Spinal cord (tissue), 10 donors: ENCODE measurements around the gene THAP6. TPM values are rescaled to one million over a fixed set of nuclear protein-coding genes. Genes with fewer than 3 reads are reported as not detected.
"Not testable (repeated sequence)": the region's sequence is repeated elsewhere in the genome, so short reads cannot be mapped to it uniquely, and the experiment has no call there.

Source experiments
- DNase-seq, 6 donors: peaks; one replicate each; pipeline versions ENCODE4 v3.0.0 to v3.0.0-alpha.2; 2013 to 2015; ENCODE audit warnings: low spot score in 6 of 6, low read depth in 4 of 6
- H3K27ac ChIP-seq: one replicate; pipeline ENCODE4 v1.5.1; 2013; ENCODE audit warnings: low read depth, low read length, control low read depth
- H3K27me3 ChIP-seq: one replicate; pipeline ENCODE4 v1.6.1; 2013; ENCODE audit warnings: low read length; ENCODE audit not compliant: control insufficient read depth, insufficient read depth
- H3K36me3 ChIP-seq: one replicate; pipeline ENCODE4 v1.6.1; 2013; ENCODE audit warnings: low read length; ENCODE audit not compliant: control insufficient read depth, insufficient read depth
- H3K4me1 ChIP-seq: one replicate; pipeline ENCODE4 v1.6.1; 2013; ENCODE audit warnings: low read length; ENCODE audit not compliant: control insufficient read depth, insufficient read depth
- H3K4me3 ChIP-seq: one replicate; pipeline ENCODE4 v1.5.1; 2013; ENCODE audit warnings: low read depth, low read length, control low read depth
- H3K9me3 ChIP-seq: one replicate; pipeline ENCODE4 v1.6.1; 2013; ENCODE audit warnings: low read length; ENCODE audit not compliant: control insufficient read depth, insufficient read depth
- WGBS: methylation state at CpG from one replicate; pipeline ENCODE4 v1.1.5; 2013; ENCODE audit warnings: missing lambda C conversion rate; ENCODE audit not compliant: insufficient coverage; 5-methylcytosine and 5-hydroxymethylcytosine counted together
- polyA plus RNA-seq, 2 donors: library from polyadenylated mRNA; unstranded; fragments of 120-200 nt; gene quantifications; one replicate each; pipeline ENCODE4 v1.2.1, GENCODE V29; 2013; ENCODE audit not compliant: insufficient read length in 2 of 2
- total RNA-seq, 2 donors: library from RNA; depleted of rRNA in 1 of 2; stranded (reverse); fragments of 120-200 nt in 1 of 2; fragments of >200 nt in 1 of 2; gene quantifications; one replicate each; pipeline versions ENCODE4 v1.2.3 to v1.2.4, GENCODE V29; 2013 to 2014
- donor health status: healthy.

THAP6 gene
- total and polyA plus RNA-seq, 4 donors, result 17.8 to 21.5 (median 20.8) TPM

DNA sequence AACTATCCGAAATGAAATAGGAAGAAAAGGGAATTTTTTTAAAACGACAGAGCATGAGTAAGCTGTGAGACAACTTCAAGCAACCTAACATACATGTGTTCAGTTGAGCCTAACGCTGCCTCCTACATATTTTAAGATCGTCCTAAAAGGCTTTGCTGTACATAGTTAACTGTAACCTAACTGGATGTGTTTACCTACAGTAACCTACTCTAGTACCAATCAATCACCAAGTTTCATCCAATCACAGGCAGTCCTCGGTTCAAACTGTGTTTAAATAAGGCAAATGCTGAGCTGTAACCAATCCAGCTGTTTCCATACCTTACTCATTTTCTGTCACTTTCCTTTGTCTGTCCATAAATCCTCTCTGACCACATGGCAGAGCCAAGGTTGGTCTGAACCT lies 17.1 kb upstream of the THAP6 start:
- peaks cover 6% of the 10 kb centered on the region for H3K36me3 ChIP-seq
- peaks cover 2% of the 10 kb centered on the region for H3K9me3 ChIP-seq
- WGBS, result 88% methylated on average over 1 of the region's 5 CpGs
- no peaks in the 10 kb centered on the region for H3K27me3 ChIP-seq
- H3K4me3 ChIP-seq, result no peak overlapping the region
- DNase-seq, result no peak
- H3K27ac ChIP-seq, result no peak overlapping the region
- no peaks in the 10 kb centered on the region for H3K4me1 ChIP-seq

DNA sequence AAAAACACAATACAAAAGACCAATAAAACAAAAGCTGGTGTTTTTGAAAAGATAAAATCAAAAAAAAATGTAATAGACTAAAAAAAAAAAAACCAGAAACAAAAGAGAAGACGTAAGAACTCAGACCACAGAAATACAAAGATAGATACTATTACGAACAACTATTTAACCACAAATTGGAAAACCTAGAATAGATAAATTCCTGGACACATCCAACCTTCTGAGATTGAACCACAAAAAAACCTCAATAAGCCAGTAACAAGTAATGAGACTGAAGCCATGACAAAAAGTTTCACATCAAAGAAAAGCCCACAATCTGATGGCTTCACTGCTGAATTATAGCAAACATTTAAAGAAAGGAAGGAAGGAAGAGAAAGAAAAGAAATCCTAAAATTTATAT lies 16.2 kb upstream of the THAP6 start:
- no peaks in the 10 kb centered on the region for H3K27me3 ChIP-seq
- no peak for DNase-seq
- H3K27ac ChIP-seq, result no peak overlapping the region
- peaks cover 2% of the 10 kb centered on the region for H3K9me3 ChIP-seq
- H3K36me3 ChIP-seq, result peaks cover 8% of the 10 kb centered on the region
- no peaks in the 10 kb centered on the region for H3K4me1 ChIP-seq
- no CpG with 5 or more reads among the region's 2 CpGs for WGBS
- H3K4me3 ChIP-seq, result no peak overlapping the region

DNA sequence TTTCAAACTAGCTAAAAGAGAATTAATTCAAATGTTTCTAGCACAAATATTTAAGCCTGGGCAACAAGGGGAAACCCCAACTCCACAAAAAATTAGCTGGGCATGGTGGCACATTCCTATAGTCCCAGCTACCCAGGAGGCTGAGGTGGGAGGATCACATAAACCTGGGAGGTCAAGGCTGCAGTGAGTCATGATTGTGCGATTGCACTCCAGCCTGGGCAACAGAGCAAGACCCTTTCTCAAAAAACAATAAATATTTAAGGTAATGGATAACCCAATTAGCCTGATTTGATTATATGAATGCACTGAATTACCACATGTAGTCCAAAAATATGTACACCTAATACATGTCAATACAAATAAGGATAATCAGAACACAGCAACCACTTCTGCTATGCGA lies 14.4 kb upstream of the THAP6 start:
- no peak for DNase-seq
- WGBS, result no CpG with 5 or more reads among the region's 2 CpGs
- no peaks in the 10 kb centered on the region for H3K4me1 ChIP-seq
- peaks cover 2% of the 10 kb centered on the region for H3K9me3 ChIP-seq
- H3K27me3 ChIP-seq, result no peaks in the 10 kb centered on the region
- H3K27ac ChIP-seq, result no peak overlapping the region
- H3K4me3 ChIP-seq, result no peak overlapping the region
- peaks cover 10% of the 10 kb centered on the region for H3K36me3 ChIP-seq

DNA sequence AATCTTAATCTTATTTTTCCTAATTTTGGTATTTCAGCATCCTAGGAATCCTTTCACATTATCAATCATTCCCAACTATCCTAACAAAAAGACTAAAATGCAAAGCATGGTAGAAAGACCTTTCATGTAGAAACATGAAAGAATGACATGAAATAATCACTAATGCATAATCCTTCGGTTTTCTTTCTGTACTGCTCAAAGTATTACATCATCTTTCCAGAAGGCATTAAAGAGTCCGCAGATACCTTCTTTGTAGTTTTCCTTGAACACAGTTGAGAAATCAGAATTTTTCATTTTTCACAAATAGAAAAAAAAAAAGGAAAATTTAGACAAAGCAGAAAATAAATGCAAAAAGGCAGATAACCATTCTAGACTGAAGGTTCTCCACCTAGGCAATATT lies 11.6 kb upstream of the THAP6 start:
- Histone ChIP-seq H3K4me3 (no peak overlapping the region), H3K36me3 (peaks cover 10% of the 10 kb centered on the region), H3K4me1 (no peaks in the 10 kb centered on the region), H3K27me3 (no peaks in the 10 kb centered on the region), H3K9me3 (peaks cover 2% of the 10 kb centered on the region), H3K27ac (no peak overlapping the region)
- DNase-seq, result no peak
- WGBS, result no CpG with 5 or more reads among the region's 2 CpGs

DNA sequence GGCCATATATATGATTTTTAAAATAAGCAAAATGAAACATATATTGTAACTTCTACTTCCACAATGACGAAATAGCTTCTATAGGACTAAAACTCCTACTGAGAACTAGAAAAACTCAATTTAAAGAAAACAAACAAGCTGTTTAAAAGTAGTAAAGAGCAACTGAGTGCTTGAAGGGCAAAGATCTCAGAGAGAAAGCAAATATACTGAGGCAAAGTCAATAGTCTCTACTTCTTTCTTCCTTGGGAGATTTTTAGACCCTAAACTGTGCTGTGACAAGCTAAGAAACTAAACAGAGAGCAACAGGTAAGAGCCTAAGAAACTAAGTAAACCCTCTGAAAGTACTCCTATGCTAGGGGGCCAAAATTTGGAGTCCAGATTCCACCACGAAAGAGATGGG lies 8.6 kb upstream of the THAP6 start:
- no CpG with 5 or more reads among the region's 2 CpGs for WGBS
- Histone ChIP-seq H3K27ac (no peak overlapping the region), H3K4me3 (no peak overlapping the region), H3K9me3 (no peaks in the 10 kb centered on the region), H3K27me3 (no peaks in the 10 kb centered on the region), H3K4me1 (no peaks in the 10 kb centered on the region), H3K36me3 (peaks cover 7% of the 10 kb centered on the region)
- DNase-seq, result no peak

DNA sequence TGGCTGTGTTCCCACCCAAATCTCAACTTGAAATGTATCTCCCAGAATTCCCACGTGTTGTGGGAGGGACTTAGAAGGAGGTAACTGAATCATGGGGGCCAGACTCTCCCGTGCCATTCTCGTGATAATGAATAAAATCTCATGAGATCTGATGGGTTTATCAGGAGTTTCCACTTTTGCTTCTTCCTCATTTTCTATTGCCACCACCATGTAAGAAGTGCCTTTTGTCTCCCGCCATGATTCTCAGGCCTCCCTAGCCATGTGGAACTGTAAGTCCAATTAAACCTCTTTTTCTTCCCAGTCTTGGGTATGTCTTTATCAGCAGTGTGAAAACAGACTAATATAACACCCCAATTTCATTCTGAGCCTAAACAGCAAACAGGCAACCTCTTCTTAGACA lies 4.7 kb upstream of the THAP6 start:
- H3K4me3 ChIP-seq, H3K4me1 ChIP-seq, H3K27me3 ChIP-seq, H3K36me3 ChIP-seq, DNase-seq, H3K27ac ChIP-seq, H3K9me3 ChIP-seq: not testable (repeated sequence)
- no CpG with 5 or more reads among the region's 4 CpGs for WGBS

DNA sequence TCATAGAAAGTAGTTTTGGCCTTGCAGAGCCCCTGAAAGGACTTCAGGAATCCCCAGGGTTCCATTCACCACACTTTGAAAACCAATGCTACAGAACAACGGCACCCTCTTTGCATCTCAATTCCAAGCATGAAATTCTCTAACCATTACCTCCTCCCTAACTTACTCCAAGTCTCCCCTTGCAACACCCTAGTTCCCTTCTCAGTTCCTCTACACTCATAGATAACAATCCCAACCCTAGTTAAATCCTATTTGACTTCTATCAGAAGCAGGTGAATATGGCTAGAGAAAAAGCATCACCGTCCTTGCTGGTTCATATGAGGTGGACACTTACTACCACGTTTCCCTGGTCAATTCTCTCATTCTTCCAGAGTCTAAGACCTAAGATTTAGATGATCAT lies 2.4 kb upstream of the THAP6 start:
- Histone ChIP-seq H3K27me3 (no peaks in the 10 kb centered on the region), H3K4me1 (no peaks in the 10 kb centered on the region), H3K4me3 (no peak overlapping the region), H3K9me3 (no peaks in the 10 kb centered on the region), H3K27ac (no peak overlapping the region), H3K36me3 (peaks cover 2% of the 10 kb centered on the region)
- DNase-seq, result peak in 1 of 6 donors; percentile 1
- 35% methylated on average over 2 of the region's 3 CpGs for WGBS

DNA sequence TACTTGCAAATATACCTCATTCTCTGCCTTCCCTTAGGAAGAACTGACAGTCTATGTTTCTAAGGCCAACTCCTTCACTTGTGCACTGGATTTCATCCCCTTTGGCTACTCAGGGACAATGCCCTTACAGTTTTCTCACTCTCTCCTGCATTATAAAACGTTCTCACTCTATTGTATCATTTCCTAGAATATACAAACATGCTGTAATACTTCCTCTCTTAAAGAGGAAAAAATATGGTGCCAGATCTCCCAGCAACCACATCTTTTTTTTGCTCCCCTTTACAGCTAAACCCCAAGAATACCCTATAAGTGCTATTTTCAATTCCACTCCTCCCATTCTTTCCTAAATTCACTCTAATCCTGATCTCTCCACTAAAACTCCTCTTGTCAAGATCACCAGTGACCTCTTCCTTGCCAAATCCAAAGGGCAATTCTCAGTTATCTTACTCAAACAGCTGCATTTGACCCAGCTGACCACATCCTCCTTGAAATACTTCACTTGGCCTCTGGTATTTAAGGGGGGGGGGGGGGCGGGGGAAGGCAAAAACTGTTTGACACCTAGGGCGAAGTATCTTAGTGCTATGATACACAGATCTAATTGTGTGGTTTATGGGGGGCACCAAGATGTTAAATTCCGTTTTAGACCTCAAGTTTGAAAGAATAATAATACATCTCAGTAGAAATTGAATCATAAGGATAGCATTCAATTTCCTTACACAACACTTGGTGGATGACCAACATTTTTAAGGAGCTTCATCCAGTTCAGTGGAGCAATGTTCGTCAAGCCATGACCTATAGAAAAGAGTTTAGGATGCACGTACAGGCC lies 1.7 kb upstream of the THAP6 start:
- H3K4me3 ChIP-seq, result no peak overlapping the region
- H3K27ac ChIP-seq, result no peak overlapping the region
- H3K27me3 ChIP-seq, result no peaks in the 10 kb centered on the region
- peaks cover 7% of the 10 kb centered on the region for H3K36me3 ChIP-seq
- 10% methylated on average over 1 of the region's 6 CpGs for WGBS
- no peaks in the 10 kb centered on the region for H3K9me3 ChIP-seq
- H3K4me1 ChIP-seq, result no peaks in the 10 kb centered on the region
- DNase-seq, result peak in 1 of 6 donors; percentile 3

DNA sequence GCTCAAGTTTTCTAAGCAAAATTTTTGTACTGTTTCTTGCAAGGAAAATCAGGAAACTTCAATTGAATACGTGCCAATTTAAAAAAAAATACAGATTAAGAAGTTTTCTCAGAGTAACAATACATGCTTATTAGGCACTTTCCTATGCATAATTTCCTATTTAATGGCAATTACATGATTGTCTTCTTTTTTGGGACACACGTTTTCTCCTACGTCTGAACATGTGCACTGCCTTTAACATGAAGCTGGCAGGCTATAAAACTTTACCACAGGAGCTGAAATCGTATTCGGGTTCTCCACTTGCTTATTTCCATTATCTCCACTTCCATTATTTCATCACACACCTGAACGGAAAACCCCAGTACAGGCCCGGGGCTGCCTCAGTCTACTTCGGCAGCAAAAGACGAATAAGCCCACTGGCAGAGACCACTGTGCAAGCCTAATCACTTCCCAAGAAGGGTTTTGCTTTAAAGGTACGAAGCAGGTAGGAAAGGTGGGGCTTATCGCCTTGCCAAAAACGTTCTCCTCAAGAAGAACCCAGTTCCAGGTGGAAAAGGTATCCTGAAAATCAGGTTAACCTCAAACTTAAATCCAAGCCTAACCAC lies 645 bp upstream of the THAP6 start:
- WGBS, result 0% methylated on average over 7 of the region's 12 CpGs
- peak overlapping the region; percentile 98 for H3K27ac ChIP-seq

More for the DNA sequence above, 645 bp upstream of the THAP6 start:
- DNase-seq, result no peak
- Histone ChIP-seq H3K4me3 (peak overlapping the region; percentile 97), H3K36me3 (peaks cover 7% of the 10 kb centered on the region), H3K27me3 (no peaks in the 10 kb centered on the region), H3K9me3 (no peaks in the 10 kb centered on the region), H3K4me1 (no peaks in the 10 kb centered on the region)
